ENCODE data around the gene CCL18.

GRCh38 chr17:36019423-36019822 lies 44.6 kb upstream of the CCL18 start:
- no peak for TF ChIP-seq CTCF (IDR thresholded peaks at IDR 0.05)
- no peak for TF ChIP-seq POLR2A (IDR thresholded peaks at IDR 0.05)
